GM12878 (cell line): ENCODE results near the gene NXN. TPM values are rescaled to one million over a fixed set of nuclear protein-coding genes. Genes with fewer than 3 reads are reported as not detected.

ENCODE experiments used
- BCL3 ChIP-seq: IDR thresholded peaks from 2 replicates; pipeline ENCODE4 v1.6.1; 2011; ENCODE audit warnings: borderline replicate concordance, low read depth, mild to moderate bottlenecking, moderate library complexity, low read length; ENCODE audit not compliant: insufficient read depth, poor library complexity, severe bottlenecking
- BRCA1 ChIP-seq: IDR thresholded peaks from 2 replicates; pipeline ENCODE4 v1.6.1; 2011; ENCODE audit warnings: low read depth, low read length, improper control_type of control experiment
- CBX5 ChIP-seq: sonication (generic); IDR thresholded peaks from 2 replicates; pipeline ENCODE4 v1.6.1; 2016; ENCODE audit warnings: low read depth, moderate library complexity, mild to moderate bottlenecking, inconsistent platforms
- EED ChIP-seq: sonication (generic); IDR thresholded peaks from 2 replicates; pipeline ENCODE4 v1.6.1; 2016; ENCODE audit warnings: antibody characterized with exemption, low read depth
- GATAD2B ChIP-seq: fragments of 450-650 bp; conservative IDR thresholded peaks from 2 replicates; pipeline ENCODE4 v1.6.1; 2017; ENCODE audit warnings: low read depth, mild to moderate bottlenecking, moderate library complexity
- IKZF2 ChIP-seq, 2 experiments: fragments of 450-650 bp; IDR thresholded peaks; 2 replicates each; pipeline ENCODE4 v1.6.1; 2017; ENCODE audit warnings: mild to moderate bottlenecking in 2 of 2, moderate library complexity in 2 of 2
- MEF2B ChIP-seq: fragments of 450-650 bp; IDR thresholded peaks from 2 replicates; pipeline ENCODE4 v1.6.1; 2018; ENCODE audit warnings: mild to moderate bottlenecking, moderate library complexity; ENCODE audit not compliant: partially characterized antibody, poor library complexity, severe bottlenecking
- MXI1 ChIP-seq: fragments of 150-350 bp; IDR thresholded peaks from 2 replicates; pipeline ENCODE4 v1.6.1; 2011; ENCODE audit warnings: low read depth, mild to moderate bottlenecking, inconsistent platforms, low read length, improper control_type of control experiment
- POLR2AphosphoS2 ChIP-seq: IDR thresholded peaks from 2 replicates; pipeline ENCODE4 v1.6.1; 2011; ENCODE audit warnings: low read depth, mild to moderate bottlenecking, low read length, improper control_type of control experiment, moderate library complexity
- TARDBP ChIP-seq: IDR thresholded peaks from 2 replicates; pipeline ENCODE4 v1.6.1; 2016; ENCODE audit warnings: borderline replicate concordance
- ZBED1 ChIP-seq: IDR thresholded peaks from 2 replicates; pipeline ENCODE4 v1.6.1; 2016; ENCODE audit warnings: borderline replicate concordance
- ZBTB33 ChIP-seq: fragments of 450-650 bp; IDR thresholded peaks from 2 replicates; pipeline ENCODE4 v1.6.1; 2017; ENCODE audit warnings: mild to moderate bottlenecking
- ZBTB4 ChIP-seq: fragments of 450-650 bp; formaldehyde crosslinking; IDR thresholded peaks from 2 replicates; pipeline ENCODE4 v1.4.0; 2022; ENCODE audit warnings: mild to moderate bottlenecking, moderate library complexity
- ZNF217 ChIP-seq: fragments of 450-650 bp; IDR thresholded peaks from 2 replicates; pipeline ENCODE4 v1.6.1; 2017; ENCODE audit warnings: antibody characterized with exemption, mild to moderate bottlenecking
- polyA plus RNA-seq, 11 experiments: library from polyadenylated mRNA; depleted of rRNA in 4 of 11; unstranded in 6 of 11; stranded (reverse) in 5 of 11; fragments of >200 nt; fragmentation: Nextera tagmentation in 4 of 11; fragmentation: Illumina TruSeq in 1 of 11; extraction: Ambion mirVana in 4 of 11; extraction: Trizol in 1 of 11; gene quantifications; 1 replicate in 1 of 11; 2 replicates in 10 of 11; pipeline versions ENCODE4 v1.2.1 to v1.2.3, GENCODE V29; 2011 to 2016; ENCODE audit warnings: inconsistent platforms in 2 of 11, missing spikeins in 2 of 11, low read depth in 1 of 11
- total RNA-seq, 4 experiments: library from RNA; depleted of rRNA in 3 of 4; stranded (reverse); fragments of >200 nt in 3 of 4; fragmentation: Illumina TruSeq in 1 of 4; extraction: Trizol in 1 of 4; gene quantifications; 2 replicates each; pipeline versions ENCODE4 v1.2.1 to v1.2.3, GENCODE V29; 2013 to 2021
- TF ChIP-seq, protein P1 (sequence below): fragments of 450-650 bp; IDR thresholded peaks from 2 replicates; pipeline ENCODE4 v1.6.1; 2014; ENCODE audit warnings: mild to moderate bottlenecking
- TF ChIP-seq, protein P2 (sequence below): fragments of 450-650 bp; IDR thresholded peaks from 2 replicates; pipeline ENCODE4 v1.6.1; 2017; ENCODE audit warnings: mild to moderate bottlenecking, moderate library complexity

NXN gene
- total and polyA plus RNA-seq, 10 of the 15 experiments (the other 5 are each of a cell fraction or from before 2014, with no cell fraction given): 0.04 to 1.2 (median 0.30) TPM

DNA sequence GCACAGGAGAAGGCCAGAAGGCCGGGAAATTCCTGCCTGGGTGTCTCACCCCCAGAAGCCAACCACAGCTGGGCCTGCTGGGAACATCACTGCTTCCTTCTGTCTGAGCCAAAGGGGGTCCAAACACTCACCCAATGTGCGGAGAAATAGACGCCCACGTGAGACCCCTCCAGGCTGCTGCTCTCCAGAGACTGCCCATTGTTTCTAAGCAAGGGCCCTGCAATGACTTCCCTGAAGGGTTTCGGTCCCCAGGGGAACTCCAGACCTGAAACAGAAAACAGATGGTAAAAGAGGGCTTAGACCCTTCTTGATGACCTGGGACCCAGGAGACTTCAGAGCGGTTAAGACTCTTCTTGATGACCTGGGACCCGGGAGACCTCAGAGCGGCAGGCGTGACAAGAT lies 156.1 kb downstream of the NXN start (continued):
- TF ChIP-seq, protein P1, sequence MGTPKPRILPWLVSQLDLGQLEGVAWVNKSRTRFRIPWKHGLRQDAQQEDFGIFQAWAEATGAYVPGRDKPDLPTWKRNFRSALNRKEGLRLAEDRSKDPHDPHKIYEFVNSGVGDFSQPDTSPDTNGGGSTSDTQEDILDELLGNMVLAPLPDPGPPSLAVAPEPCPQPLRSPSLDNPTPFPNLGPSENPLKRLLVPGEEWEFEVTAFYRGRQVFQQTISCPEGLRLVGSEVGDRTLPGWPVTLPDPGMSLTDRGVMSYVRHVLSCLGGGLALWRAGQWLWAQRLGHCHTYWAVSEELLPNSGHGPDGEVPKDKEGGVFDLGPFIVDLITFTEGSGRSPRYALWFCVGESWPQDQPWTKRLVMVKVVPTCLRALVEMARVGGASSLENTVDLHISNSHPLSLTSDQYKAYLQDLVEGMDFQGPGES: no peak
- no peak for TF ChIP-seq MXI1
- no peak for TF ChIP-seq BRCA1
- TF ChIP-seq, protein P2, sequence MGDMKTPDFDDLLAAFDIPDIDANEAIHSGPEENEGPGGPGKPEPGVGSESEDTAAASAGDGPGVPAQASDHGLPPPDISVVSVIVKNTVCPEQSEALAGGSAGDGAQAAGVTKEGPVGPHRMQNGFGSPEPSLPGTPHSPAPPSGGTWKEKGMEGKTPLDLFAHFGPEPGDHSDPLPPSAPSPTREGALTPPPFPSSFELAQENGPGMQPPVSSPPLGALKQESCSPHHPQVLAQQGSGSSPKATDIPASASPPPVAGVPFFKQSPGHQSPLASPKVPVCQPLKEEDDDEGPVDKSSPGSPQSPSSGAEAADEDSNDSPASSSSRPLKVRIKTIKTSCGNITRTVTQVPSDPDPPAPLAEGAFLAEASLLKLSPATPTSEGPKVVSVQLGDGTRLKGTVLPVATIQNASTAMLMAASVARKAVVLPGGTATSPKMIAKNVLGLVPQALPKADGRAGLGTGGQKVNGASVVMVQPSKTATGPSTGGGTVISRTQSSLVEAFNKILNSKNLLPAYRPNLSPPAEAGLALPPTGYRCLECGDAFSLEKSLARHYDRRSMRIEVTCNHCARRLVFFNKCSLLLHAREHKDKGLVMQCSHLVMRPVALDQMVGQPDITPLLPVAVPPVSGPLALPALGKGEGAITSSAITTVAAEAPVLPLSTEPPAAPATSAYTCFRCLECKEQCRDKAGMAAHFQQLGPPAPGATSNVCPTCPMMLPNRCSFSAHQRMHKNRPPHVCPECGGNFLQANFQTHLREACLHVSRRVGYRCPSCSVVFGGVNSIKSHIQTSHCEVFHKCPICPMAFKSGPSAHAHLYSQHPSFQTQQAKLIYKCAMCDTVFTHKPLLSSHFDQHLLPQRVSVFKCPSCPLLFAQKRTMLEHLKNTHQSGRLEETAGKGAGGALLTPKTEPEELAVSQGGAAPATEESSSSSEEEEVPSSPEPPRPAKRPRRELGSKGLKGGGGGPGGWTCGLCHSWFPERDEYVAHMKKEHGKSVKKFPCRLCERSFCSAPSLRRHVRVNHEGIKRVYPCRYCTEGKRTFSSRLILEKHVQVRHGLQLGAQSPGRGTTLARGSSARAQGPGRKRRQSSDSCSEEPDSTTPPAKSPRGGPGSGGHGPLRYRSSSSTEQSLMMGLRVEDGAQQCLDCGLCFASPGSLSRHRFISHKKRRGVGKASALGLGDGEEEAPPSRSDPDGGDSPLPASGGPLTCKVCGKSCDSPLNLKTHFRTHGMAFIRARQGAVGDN: peak; percentile 45; the same call in 1 of the 2 replicates
- TF ChIP-seq TARDBP: no peak
- no peak for TF ChIP-seq ZNF217
- no peak for TF ChIP-seq EED
- TF ChIP-seq POLR2AphosphoS2: no peak
- TF ChIP-seq GATAD2B: 0 out of 2 replicates have a peak, but pooled peaks have one; percentile 46
- TF ChIP-seq BCL3: no peak
- TF ChIP-seq ZBTB4 (CRISPR knock-in tag): no peak
- TF ChIP-seq CBX5: no peak
- no peak for TF ChIP-seq ZBTB33
- TF ChIP-seq IKZF2 (IDR thresholded peaks at IDR 0.05): peak in 1 of 2 experiments; percentile 55; a peak in 2 of 4 replicates
- no peak for TF ChIP-seq ZBED1
- peak; percentile 95 for TF ChIP-seq MEF2B
